GM10266 (cell line): ENCODE measurements around the gene PXMP2.

Experiments
- DNase-seq: peaks from one replicate; pipeline ENCODE4 v3.0.0; 2012; ENCODE audit errors: extremely low spot score
- CTCF ChIP-seq: IDR thresholded peaks from 2 replicates; pipeline ENCODE4 v1.5.1; 2012; ENCODE audit warnings: mild to moderate bottlenecking, low read depth; ENCODE audit not compliant: control insufficient read depth, insufficient read depth; ENCODE audit errors: missing control alignments

Gene PXMP2

GRCh38 chr12:132642846-132643835, 44.2 kb upstream of the PXMP2 start:
- TF ChIP-seq CTCF: no peak
- DNase-seq: no peak

GRCh38 chr12:132646850-132647249, 40.5 kb upstream of the PXMP2 start:
- no peak for DNase-seq
- TF ChIP-seq CTCF: no peak

GRCh38 chr12:132647858-132648257, 39.5 kb upstream of the PXMP2 start:
- TF ChIP-seq CTCF: no peak
- no peak for DNase-seq

- no peak for TF ChIP-seq CTCF
- no peak for DNase-seq
These were observed 38.7 kb upstream of the PXMP2 start for GRCh38 chr12:132648616-132649225.

GRCh38 chr12:132649226-132649945, 38.0 kb upstream of the PXMP2 start:
- TF ChIP-seq CTCF: no peak
- DNase-seq: no peak

GRCh38 chr12:132651444-132652100, 35.8 kb upstream of the PXMP2 start:
- DNase-seq: no peak
- no peak for TF ChIP-seq CTCF
